HepG2 (cell line): Measurements from ENCODE around the gene TATDN3. TPM values are rescaled to one million over a fixed set of nuclear protein-coding genes. Genes with fewer than 3 reads are reported as not detected.
A peak's percentile ranks its signal among the peaks of the same experiment; 100 is the strongest.

Experiments used
- ARID2 ChIP-seq: sonication (generic); formaldehyde crosslinking; IDR thresholded peaks from 2 replicates; pipeline ENCODE4 v1.8.1; 2022; ENCODE audit warnings: mild to moderate bottlenecking, missing genetic modification reagents, borderline replicate concordance
- ATF7 ChIP-seq, 2 experiments: fragments of 450-650 bp in 1 of 2; sonication (generic) in 1 of 2; formaldehyde crosslinking in 1 of 2; IDR thresholded peaks; 2 replicates each; pipeline versions ENCODE4 v1.4.0 to v1.6.1; 2016 to 2020; ENCODE audit warnings: antibody characterized with exemption in 1 of 2, mild to moderate bottlenecking in 1 of 2, missing genetic modification reagents in 1 of 2
- BORCS8-MEF2B ChIP-seq: sonication (generic); formaldehyde crosslinking; IDR thresholded peaks from 2 replicates; pipeline ENCODE4 v1.8.0; 2022; ENCODE audit warnings: mild to moderate bottlenecking, missing genetic modification reagents
- CEBPB ChIP-seq: IDR thresholded peaks from 2 replicates; pipeline ENCODE4 v1.6.1; 2011; ENCODE audit warnings: low read depth, low read length, improper control_type of control experiment, borderline replicate concordance
- CREM ChIP-seq, 2 experiments: sonication (generic) in 1 of 2; formaldehyde crosslinking in 1 of 2; IDR thresholded peaks; 2 replicates each; pipeline versions ENCODE4 v1.4.0 to v1.6.1; 2016 to 2020; ENCODE audit warnings: antibody characterized with exemption in 1 of 2, mild to moderate bottlenecking in 1 of 2, missing genetic modification reagents in 1 of 2
- GLI4 ChIP-seq: sonication (generic); formaldehyde crosslinking; IDR thresholded peaks from 2 replicates; pipeline ENCODE4 v1.5.1; 2020; ENCODE audit warnings: missing genetic modification reagents, mild to moderate bottlenecking, moderate library complexity, borderline replicate concordance
- HES4 ChIP-seq: sonication (generic); formaldehyde crosslinking; IDR thresholded peaks from 2 replicates; pipeline ENCODE4 v1.9.0; 2021; ENCODE audit warnings: mild to moderate bottlenecking, missing genetic modification reagents, borderline replicate concordance
- HNRNPUL1 ChIP-seq: fragments of 200-400 bp; formaldehyde crosslinking; IDR thresholded peaks from 2 replicates; pipeline ENCODE4 v1.6.1; 2017; ENCODE audit warnings: low read depth, mild to moderate bottlenecking, low read length, moderate library complexity
- MXD1 ChIP-seq: sonication (generic); formaldehyde crosslinking; IDR thresholded peaks from 2 replicates; pipeline ENCODE4 v1.4.0; 2020; ENCODE audit warnings: mild to moderate bottlenecking, missing genetic modification reagents
- NFRKB ChIP-seq: fragments of 450-650 bp; IDR thresholded peaks from 2 replicates; pipeline ENCODE4 v1.6.1; 2017
- PATZ1 ChIP-seq: sonication (generic); formaldehyde crosslinking; IDR thresholded peaks from 2 replicates; pipeline ENCODE4 v1.4.0; 2020; ENCODE audit warnings: missing genetic modification reagents
- SIX1 ChIP-seq: sonication (generic); formaldehyde crosslinking; IDR thresholded peaks from 2 replicates; pipeline ENCODE4 v1.4.0; 2020; ENCODE audit warnings: missing genetic modification reagents, borderline replicate concordance
- TBX2 ChIP-seq: sonication (generic); formaldehyde crosslinking; IDR thresholded peaks from 2 replicates; pipeline ENCODE4 v1.5.0; 2020; ENCODE audit warnings: missing genetic modification reagents, mild to moderate bottlenecking, borderline replicate concordance
- XBP1 ChIP-seq: sonication (generic); formaldehyde crosslinking; IDR thresholded peaks from 2 replicates; pipeline ENCODE4 v1.5.0; 2020; ENCODE audit warnings: missing genetic modification reagents
- ZBTB2 ChIP-seq: sonication (generic); formaldehyde crosslinking; IDR thresholded peaks from 2 replicates; pipeline ENCODE4 v1.8.0; 2022; ENCODE audit warnings: low read depth, missing genetic modification reagents
- ZNF484 ChIP-seq: sonication (generic); formaldehyde crosslinking; IDR thresholded peaks from 2 replicates; pipeline ENCODE4 v1.5.1; 2020; ENCODE audit warnings: mild to moderate bottlenecking, low read depth, missing genetic modification reagents, borderline replicate concordance
- ZNF510 ChIP-seq: sonication (generic); formaldehyde crosslinking; IDR thresholded peaks from 2 replicates; pipeline ENCODE4 v1.4.0; 2020; ENCODE audit warnings: low read depth, mild to moderate bottlenecking, missing genetic modification reagents
- ZNF646 ChIP-seq: sonication (generic); formaldehyde crosslinking; IDR thresholded peaks from 2 replicates; pipeline ENCODE4 v1.9.0; 2021; ENCODE audit warnings: mild to moderate bottlenecking, missing genetic modification reagents
- ZNF720 ChIP-seq: sonication (generic); formaldehyde crosslinking; IDR thresholded peaks from 2 replicates; pipeline ENCODE4 v1.4.0; 2020; ENCODE audit warnings: missing genetic modification reagents
- polyA plus RNA-seq, 8 experiments: library from polyadenylated mRNA; depleted of rRNA in 3 of 8; stranded (reverse) in 7 of 8; unstranded in 1 of 8; fragments of >200 nt; fragmentation: Illumina TruSeq in 4 of 8; extraction: Trizol in 4 of 8; gene quantifications; 2 replicates each; pipeline versions ENCODE4 v1.2.1 to v1.2.3, GENCODE V29; 2011 to 2016; ENCODE audit warnings: low read depth in 4 of 8, missing spikeins in 1 of 8, mixed read lengths in 1 of 8; ENCODE audit not compliant: insufficient read depth in 1 of 8
- total RNA-seq, 5 experiments: library from RNA; depleted of rRNA; stranded (reverse); fragments of >200 nt; fragmentation: Illumina TruSeq; extraction: Trizol; gene quantifications; 2 replicates each; pipeline ENCODE4 v1.2.3, GENCODE V29; 2016; ENCODE audit warnings: low read depth in 1 of 5

Gene TATDN3
- total and polyA plus RNA-seq, 2 of the 13 experiments (the other 11 are each of a cell fraction or from before 2014, with no cell fraction given): 7.3 to 8.6 TPM

- TF ChIP-seq ZBTB2: no peak
- no peak for TF ChIP-seq HES4 (CRISPR knock-in tag)
- TF ChIP-seq ATF7 (IDR thresholded peaks at IDR 0.05): peak; percentile 61
- no peak for TF ChIP-seq ATF7 (CRISPR knock-in tag; IDR thresholded peaks at IDR 0.05)
- TF ChIP-seq XBP1 (CRISPR knock-in tag): no peak
- no peak for TF ChIP-seq ZNF646
- no peak for TF ChIP-seq GLI4 (CRISPR knock-in tag)
- TF ChIP-seq HNRNPUL1: no peak
- no peak for TF ChIP-seq ZNF484
- TF ChIP-seq MXD1: no peak
- peak; percentile 53; the same call in 1 of the 2 replicates for TF ChIP-seq CREM (IDR thresholded peaks at IDR 0.05)
- no peak for TF ChIP-seq CREM (CRISPR knock-in tag; IDR thresholded peaks at IDR 0.05)
- TF ChIP-seq BORCS8-MEF2B (CRISPR knock-in tag): no peak
- 0 out of 2 replicates have a peak, but pooled peaks have one; percentile 33 for TF ChIP-seq ARID2 (CRISPR knock-in tag)
- no peak for TF ChIP-seq ZNF720 (CRISPR knock-in tag)
- TF ChIP-seq PATZ1: no peak
- TF ChIP-seq TBX2 (CRISPR knock-in tag): peak; percentile 50
- TF ChIP-seq NFRKB: no peak
- TF ChIP-seq SIX1 (CRISPR knock-in tag): peak; percentile 48; the same call in 1 of the 2 replicates
- no peak for TF ChIP-seq ZNF510 (CRISPR knock-in tag)
- TF ChIP-seq CEBPB: peak; percentile 88
These were observed 25.0 kb downstream of the TATDN3 start (continued) for GRCh38 chr1:212816567-212817278.
